Pons (tissue), 1 donor: ENCODE data around the gene ASZ1.

Source experiments
- DNase-seq: peaks from one replicate; pipeline ENCODE4 v3.0.0-alpha.2; 2016; ENCODE audit warnings: low spot score

ASZ1 gene

GRCh38 chr7:117346161-117346560, 81.1 kb downstream of the ASZ1 start:
- DNase-seq = no peak

DNA sequence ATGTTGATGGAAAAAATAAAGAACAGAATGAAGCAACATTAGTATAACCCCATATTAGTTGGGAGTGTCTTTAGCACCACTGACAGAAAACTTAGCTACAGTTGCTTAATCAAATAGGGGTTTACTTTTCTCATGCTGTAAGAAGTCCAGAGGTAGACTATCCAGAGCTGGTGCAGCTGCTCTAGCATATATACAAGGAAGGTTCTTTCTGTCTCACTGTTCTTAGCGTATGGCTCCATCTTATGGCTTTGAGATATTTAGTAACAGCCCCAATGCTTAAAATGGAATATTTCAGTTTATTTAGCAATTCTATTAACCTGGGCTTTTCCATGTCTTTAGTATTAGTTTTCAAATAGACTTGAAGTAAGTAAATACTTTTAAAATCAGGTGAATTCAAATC, 89.3 kb downstream of the ASZ1 start:
- DNase-seq = no peak

DNA sequence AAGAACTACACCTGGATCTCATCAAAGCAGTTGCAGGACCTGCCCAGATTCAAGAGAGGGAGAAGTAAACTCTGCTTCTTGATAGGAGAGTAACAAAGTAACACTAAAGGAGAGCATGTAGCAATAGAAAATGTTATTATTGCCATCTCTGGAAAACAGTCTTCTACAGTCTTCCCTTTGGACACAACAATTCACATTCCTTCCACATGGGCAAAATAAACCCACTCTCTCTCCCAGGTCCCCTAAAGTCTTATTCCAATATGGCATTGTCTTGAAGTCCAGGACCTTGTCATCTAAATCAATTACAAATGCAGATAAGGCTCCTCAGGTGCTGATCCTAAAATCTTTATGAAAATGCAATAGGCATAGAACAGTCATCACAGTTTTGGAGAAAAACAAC, 94.1 kb downstream of the ASZ1 start:
- no peak for DNase-seq

GRCh38 chr7:117332031-117332430, 95.3 kb downstream of the ASZ1 start:
- DNase-seq = no peak

GRCh38 chr7:117325836-117326235, 101.5 kb downstream of the ASZ1 start:
- no peak for DNase-seq

- no peak for DNase-seq
These were observed 102.3 kb downstream of the ASZ1 start for GRCh38 chr7:117324960-117325359.

GRCh38 chr7:117323851-117324711, 103.2 kb downstream of the ASZ1 start:
- DNase-seq = no peak

GRCh38 chr7:117323305-117323850, 103.9 kb downstream of the ASZ1 start:
- DNase-seq = no peak

DNA sequence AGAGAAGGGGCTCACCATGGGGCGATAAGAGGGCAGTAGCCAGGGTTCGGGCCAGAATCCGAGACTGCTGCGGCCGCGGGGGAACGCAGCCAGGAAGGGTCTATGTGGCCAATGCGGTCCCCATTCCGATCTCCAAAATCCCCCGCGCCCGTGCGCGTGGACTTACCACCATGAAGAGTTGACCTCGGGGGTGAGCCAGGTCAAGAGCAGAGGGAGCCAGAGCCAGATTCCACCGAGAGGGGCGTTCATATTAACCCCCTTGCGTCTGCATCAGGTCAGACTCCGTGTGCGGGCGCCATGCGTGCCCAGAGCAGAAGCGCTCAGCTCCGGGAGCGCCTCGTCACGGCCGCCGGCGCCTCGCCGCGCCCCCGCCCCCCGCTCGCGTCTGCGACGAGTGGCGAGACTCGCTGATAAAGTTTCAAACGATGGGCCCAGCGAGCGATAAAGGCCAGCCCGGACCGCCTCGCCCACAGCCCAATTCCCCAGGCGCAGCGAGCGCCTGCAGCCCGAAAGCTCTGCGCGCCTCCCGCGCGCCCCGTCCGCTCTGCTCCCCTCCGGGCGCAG, 104.5 kb downstream of the ASZ1 start, which contains the start of gene WNT2:
TSS of gene WNT2 (minus strand) at position 318 of the 564 bp plus-strand sequence. CDS start at position 249, 69 bp downstream.
- no peak for DNase-seq

- no peak for DNase-seq
These were observed 106.8 kb downstream of the ASZ1 start for GRCh38 chr7:117320523-117320922.

GRCh38 chr7:117319181-117319580, 108.1 kb downstream of the ASZ1 start:
- no peak for DNase-seq

- DNase-seq = no peak
These were observed 113.7 kb downstream of the ASZ1 start for GRCh38 chr7:117313582-117313981.
